CD1c-positive myeloid dendritic cell (primary cell): ENCODE results near the gene MSH5.
"Not testable (repeated sequence)": the region's sequence is repeated elsewhere in the genome, so short reads cannot be mapped to it uniquely, and the experiment has no call there.

Experiments
- DNase-seq: peaks from one replicate; pipeline ENCODE4 v3.0.0-alpha.2; 2016; ENCODE audit errors: extremely low spot score

MSH5 gene

DNA sequence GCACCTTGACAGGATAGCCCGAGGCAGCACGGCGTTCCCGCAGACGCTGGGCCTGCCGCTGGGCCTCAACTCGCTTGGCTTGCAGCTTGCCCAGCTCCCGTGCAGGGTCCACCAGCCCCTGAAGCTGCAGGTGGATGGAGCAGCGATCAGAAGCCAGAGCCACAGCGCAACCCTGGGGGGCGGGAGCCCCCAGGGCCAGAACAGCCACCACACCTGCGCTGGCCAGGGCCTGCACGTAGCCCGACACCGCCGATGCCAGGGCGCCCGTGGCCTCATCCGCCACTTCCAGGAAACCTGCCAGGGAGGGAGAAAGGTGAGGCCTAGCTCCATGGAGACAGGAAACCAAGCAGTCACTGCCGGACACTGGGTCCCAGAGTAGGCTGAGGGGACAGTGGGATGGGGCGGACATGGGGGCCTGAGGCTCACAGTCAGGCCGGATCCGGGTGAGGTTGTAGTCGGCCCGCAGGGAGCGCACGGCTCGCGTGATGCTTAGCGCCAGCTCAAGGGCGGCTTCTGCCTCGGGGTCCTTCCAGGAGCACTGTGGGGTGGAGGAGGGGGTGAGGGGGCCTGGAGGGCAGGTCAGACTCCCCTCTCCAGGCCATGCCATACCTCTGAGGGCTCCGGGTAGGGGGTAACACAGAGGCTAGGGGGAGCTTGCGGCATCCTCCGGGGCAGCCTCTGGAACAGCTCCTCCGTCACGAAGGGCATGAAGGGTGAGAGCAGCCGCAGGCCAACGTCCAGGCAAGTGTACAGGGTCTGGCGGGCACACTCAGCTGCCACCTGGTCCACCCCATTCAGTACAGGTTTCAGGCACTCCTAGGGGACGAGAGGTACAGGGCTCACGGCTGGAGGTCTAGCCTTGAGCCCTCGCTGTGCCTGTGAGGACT is 39.4 kb downstream of the MSH5 start:
- DNase-seq, result no peak

DNA sequence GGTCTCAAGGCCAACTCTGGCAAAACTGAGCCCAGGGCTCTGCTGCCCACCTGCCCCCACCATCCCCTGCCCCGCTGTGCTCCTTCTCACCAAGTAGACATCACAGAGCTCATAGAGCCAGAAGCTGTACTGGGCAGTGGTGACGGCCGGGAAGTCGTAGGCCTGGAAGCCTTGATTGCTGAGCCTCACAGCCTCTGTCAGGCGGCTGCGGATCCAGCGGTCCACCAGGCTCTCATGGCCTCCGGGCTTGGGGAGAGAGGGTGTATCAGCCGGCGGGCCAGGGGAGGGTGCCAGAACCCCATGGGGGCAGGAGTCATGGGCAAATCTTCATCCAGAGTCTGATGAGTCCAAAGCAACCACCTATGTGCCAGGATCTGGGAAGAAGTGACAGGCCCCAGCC is 40.1 kb downstream of the MSH5 start:
- DNase-seq, result no peak

DNA sequence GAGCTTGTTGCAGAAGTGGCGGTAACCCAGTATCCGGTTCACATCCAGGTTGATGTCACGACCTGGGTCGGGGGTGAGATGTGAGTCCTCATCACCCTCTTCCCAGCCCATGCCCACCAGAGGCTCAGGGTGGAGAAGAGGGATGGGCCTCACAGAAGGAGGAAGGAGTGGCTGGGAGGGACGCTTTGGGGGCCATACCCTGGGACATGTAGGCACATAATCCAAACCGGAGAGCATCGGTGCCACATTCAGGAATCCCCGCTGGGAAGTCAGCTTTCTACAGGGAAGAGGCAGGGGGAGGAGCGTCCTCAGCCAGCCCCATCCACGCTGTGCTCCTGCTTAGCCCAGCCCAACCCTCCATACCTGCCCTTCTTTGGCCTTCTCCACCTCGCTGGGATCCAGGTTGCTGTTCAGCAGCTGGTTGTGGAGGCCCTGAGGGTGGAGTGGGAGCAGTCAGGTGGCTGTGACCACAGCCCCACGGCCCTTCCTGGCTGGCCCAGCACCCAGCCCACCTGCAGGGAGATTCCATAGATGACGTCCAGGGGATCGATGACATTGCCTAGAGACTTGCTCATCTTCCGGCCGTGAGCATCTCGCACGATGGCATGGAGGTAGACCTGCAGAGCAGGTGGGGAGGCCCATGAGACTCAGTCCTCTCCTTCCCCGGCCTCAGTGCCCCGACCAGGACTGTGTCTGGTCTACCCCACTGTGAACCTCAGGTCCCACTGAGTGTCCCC is 40.9 kb downstream of the MSH5 start:
- no peak for DNase-seq

DNA sequence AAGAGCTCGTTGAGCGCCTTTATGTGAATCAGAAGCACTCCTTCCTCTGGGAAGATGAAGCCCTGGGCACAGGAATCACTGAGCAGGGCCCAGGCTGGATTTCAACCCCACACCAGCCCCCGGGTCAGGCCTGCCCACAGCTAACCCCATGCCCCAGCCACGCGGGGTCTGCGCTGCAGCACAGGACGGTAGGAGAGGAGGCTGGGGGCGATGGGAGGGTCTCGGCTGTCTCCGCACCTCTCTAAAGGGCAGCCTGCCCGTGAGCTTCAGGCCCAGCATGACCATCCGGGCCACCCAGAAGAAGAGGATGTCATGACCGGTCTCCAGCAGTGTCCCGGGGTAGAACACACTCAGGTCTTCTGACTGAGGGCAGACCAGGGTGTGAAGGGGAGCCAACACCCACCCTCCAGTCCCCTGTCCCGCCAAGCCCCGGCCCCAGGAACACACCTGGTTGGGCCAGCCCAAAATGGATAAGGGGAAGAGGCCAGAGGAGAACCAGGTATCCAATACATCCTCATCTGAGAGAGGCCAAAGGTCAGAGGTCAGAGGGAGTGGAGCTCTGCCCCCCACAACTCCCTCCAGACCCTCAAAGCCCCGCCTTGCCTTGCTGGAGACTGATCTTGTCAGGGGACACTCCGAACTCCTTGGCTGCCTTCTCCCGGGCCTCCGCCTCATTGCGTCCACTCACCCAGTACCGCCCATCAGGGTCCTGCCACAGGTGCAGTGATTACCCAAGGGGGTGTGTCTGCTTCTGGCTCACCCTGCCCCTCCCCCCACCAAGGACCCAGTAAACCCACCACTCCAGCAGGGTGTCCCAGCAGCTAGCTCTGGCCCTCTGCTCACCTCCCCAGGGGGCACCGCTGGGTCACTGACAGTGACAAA is 41.7 kb downstream of the MSH5 start:
- DNase-seq, result no peak

DNA sequence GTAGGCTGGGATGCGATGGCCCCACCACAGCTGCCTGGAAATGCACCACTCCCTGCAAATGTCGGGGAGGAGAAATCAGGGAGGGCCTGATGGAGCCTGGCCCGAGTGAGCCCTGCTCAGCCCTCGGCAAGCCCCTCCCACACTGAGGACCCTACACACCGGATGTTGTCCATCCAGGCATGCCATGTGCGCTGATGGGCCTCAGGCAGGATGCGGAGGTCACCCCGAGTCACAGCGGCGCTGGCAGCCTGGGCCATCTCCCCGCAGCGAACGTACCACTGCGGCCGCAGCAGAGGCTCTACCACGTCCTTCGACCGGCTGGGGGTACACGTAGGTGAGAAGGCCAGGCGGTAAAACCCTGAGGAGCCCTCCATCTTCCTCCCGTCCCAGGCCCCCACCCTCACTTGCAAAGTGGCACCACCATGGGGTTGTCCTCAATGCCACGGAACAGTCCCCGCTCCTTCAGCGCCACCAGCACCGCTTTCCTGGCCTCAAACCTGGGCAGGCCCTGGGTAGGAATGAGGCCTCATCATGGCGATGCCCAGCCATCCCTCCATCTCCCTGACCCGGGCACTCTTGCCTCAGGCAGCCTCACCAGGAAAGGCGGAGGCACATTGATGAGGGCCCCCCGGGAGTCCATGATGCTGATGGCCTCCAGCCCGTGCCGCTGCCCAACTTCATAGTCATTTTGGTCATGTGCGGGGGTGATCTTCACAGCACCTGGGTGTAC is 42.5 kb downstream of the MSH5 start:
- no peak for DNase-seq

DNA sequence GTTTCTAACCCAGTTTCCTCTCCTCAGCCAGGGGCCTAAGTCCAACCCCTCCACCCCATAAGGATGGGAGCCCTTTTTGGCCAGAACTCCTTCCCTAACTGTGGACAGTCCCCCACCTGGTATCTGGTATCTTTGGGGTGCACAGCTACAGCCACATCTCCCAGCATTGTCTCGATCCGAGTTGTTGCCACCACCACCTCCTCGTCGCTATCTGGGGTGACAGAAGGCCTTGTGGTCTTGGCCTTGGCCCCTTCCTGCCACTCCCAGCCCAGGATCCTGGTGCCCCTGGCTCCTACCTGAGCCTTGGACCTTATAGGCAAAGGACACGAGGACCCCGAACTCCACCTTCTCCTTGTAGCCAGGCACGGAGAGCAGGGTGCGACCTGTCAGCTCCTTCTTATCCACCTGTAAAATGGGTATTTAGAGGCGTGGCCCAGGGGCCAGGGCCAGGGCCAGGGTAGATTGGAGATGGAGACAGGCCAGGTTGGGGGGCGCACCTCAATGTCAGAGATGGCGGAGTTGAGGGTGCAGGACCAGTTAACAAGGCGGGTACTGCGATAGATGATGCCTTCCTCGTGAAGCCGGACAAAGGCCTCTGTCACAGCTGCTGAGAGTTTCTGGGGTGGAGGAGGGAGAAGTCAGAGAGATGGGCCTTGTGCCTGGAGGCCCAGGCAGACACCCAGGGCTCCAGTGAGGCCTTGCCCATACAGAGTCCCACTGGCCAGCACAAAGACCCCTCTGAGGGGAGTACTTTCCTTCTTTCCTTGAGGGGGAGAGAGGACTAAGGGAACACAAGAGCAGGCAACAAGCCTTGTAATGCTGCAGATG is 44.5 kb downstream of the MSH5 start:
- DNase-seq, result no peak

DNA sequence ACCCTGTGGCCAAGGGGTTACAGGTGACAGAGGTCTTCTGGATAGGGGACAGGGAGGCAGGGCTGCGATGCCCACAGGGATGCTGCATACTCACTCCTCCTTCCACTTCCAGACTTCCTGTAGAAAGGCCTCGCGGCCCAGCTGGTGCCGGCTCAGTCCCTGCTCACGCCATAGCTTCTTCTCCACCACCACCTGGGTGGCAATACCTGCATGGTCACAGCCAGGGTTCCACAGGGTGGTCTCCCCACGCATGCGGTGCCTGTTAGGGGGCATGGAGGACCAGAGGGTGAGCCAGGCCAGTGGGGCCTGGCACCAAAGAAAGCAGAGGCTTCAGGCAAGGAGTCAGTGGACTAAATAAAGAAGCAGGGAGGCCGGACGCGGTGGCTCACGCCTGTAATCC is 45.7 kb downstream of the MSH5 start:
- no peak for DNase-seq

DNA sequence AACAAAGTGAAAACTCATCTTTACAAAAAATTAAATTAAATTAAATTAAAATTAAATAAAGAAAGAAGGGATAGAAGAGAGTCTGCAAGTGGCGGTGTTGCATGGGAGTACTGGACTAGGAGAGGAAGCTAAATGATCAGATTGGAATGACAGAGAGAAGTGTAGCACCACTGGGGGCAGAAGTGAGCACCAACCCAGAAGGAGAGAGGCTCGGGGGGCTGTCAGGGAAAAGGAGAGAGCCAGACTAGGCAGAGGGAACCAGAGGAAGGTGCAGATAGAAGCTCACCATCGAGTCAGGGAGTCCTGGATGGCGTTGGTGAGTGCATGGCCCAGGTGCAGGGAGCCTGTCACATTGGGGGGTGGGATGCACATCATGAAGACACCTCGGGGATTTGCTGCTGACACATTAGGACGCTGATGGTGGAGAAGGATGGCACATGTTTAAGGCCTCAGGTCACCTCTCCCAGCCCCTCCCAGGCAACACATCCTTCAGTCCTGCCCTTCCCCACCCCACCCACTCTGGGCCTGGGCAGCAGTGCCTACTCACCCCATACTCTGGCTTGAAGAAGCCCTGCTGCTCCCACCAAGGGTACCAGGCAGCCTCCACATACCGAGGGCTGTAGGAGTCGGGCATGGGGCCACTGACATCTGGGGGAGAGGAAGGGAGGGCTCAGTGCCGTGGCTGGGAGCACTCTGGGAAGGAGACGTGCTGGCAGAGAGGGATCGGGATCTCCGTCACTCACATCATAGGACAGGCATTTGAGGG is 51.7 kb downstream of the MSH5 start:
- DNase-seq, result peak; percentile 46

DNA sequence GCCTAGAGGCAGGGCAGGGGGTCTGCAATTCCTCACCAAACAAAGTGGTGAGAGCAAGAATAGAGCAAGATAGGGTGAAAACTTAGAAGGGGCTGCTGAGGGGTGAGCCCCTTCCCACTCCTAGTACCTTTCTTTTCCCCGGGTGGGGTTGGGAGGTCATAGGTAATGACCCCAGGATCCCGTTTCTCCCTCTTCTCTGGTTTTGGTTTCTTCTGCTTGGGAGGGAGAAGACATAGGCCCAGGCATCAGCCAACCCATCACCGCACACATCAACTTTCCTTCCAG is 52.2 kb downstream of the MSH5 start:
- no peak for DNase-seq

DNA sequence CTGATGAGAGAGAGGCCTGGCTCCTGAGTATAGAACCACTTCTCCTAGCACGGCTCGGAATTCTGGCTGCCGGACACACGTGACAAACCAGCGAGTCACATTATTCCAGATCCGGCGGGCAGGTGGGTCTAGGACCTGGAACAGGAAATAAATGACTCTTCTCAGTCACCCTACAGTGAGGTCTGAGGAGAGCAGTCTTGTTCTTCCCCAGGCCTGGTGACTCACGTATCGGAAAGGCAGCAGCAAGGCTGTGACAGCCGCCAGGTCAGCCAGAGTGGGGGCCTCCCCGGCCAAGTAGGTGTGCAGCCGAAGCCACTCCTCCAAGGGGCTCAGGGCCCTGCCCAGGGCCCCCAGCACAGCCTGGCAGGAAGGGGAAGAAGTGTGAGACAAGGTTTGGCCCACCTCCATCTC is 53.0 kb downstream of the MSH5 start:
- DNase-seq, result no peak

DNA sequence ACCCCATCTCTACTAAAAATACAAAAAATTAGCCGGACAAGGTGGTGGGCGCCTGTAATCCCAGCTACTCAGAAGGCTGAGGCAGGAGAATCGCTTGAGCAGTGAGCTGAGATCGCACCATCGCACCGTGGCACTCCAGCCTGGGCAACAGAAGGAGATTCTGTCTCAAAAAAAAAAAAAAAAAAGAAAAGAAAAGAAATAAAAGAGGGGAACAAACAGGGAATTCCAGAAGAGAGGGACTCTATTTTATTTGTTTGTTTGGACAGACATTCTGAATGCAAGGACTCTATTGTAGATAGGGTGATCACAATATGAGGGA is 54.1 kb downstream of the MSH5 start:
- not testable (repeated sequence) for DNase-seq

DNA sequence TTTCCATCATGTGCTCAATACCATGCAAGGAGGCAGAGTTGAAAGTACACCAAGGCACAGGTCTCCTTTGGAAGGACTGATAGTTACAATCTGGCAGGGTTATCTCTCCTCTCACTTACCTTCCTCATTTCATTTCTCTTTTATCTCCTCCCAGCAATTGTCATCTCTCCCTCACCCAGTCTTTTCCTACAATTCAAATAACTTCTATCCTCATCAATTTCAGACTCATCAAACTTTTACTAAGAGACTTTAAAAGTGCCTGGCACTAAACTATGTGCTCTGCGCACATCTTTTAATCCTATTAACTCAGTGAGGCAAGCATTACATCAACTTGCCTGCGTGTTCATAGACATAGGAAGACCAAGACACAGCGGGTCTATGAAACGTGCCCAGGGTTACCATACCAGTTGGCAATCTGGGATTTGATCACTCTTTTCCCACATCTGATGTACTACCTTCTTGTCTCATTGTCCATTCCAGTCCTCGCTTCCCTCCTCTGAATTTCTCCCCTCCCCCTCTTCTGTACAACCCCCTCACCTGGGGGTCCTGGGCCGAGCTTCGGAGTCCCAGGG is 54.6 kb downstream of the MSH5 start:
- no peak for DNase-seq

DNA sequence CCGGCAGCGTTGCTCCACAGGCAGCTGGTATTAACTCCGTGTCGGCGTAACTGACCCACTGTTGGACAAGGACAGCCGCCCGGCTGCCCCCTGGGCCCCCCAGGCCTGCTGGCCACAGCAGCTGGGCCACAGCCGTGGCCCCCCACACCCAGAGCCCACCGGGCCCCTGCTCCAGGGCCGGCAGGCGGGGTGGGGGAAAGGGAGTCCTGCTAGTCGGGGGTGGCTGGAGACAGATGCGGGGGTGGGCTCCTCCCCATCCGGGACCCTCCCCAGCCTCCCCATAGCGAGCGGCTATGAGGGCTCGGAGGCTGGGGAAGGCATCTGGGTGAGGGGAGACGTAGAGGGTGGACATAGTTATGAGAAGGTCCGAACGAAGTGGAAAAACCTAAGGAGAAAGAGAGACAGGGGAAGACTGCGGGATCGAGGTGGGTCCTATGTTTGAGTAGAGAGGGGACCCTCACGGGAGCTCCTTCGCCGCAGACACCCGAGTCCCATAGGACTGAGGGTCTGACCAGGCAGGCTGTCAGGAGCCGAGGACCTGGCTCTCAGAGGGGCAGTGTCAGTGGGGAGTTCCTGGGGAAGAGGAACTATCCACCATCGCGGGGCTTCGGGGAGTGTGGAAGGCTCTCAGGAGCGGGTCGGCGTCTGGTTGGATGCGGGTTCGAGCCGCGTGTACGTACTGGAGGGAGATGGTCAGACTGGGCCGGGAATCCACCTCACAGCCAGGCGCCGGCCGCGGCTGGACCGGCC is 55.2 kb downstream of the MSH5 start:
- DNase-seq, result no peak

DNA sequence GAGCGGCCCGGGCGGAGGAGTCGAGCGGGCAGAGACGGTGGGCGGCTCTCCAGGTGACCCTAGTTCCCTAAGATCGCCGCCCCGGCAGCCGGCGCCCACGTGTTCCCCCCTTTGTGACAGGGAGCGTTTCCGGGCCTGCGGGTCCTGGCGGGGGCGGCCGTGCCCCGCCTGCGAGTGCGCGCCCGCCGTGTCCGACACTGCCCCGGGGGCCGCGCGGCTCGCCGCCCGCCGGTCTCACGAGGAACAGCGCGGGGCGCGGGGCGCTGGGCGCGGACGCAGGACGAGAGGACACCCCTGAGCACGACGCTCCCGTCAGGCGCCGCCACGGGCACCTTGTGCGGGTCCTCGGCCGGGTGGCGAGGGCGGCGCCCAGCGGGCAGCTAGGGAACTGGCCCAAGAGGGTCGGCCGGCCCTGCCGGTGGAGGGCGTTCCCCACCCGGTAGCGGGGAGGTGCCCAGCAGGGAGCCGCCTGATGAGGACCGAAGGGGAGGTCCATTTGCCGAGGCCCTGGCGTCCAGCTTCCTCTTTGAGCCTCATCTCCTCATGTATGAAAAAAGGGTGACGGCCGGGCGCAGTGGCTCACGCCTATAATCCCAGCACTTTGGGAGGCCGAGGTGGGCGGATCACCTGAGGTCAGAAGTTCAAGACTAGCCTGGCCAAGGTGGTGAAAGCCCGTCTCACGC is 56.0 kb downstream of the MSH5 start, which contains the start of gene VARS1:
VARS1 (minus strand) TSS at position 137 of the 683 bp plus-strand sequence. CDS start 535 bp downstream, outside the sequence.
- peak; percentile 97 for DNase-seq

DNA sequence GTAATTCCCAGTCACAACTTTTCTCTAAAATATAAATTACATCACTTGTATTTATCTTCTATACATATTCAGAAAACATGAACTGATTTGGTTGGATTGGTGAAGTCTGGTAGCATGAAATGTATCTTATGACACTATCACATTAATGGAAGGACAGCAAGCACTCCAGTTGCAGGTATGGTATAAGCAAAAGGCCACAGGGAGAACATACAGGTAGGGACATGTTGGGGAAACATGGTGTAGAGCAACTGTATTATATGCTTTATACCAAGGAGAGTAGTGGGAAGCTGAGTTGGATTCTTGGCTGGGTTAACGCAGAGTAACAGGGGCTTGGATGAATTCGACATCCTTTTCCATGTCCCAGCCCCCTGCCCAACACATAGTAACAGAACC is 57.2 kb downstream of the MSH5 start:
- no peak for DNase-seq

DNA sequence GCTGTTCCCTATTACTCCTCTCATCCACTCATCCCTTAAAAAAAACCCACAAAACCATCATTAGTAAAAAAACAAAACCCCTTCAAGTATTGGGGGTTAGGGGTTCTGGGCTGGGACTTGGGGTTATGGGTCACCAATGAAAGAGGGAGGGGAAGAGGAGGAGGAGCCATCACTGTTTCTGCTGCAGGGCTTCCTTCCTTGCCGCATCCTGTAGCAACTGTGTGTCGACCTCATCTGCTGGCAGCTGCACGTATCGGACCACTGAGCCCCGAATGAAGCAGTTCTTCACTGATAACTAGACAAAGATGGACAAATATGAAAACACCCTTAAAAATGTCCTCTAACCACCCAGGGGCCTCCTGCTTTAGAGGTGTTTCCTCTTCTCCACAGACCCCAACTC is 57.8 kb downstream of the MSH5 start:
- no peak for DNase-seq

DNA sequence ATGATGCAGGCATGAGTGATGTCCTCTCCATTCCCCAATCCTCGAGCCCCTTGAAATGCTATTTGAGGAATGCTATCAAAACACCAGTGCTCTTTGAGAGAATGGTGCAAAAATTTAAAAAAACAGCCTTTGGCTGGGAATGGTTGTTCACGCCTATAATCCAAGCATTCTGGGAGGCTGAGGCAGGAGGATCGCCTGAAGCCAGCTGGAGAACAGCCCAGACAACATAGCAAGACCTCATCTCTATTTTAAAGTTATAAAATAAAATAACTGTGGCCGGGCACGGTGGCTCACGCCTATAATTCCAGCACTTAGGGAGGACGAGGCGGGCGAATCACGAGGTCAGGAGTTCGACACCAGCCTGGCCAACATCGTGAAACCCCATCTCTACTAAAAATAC is 60.0 kb downstream of the MSH5 start:
- DNase-seq, result no peak
